ENCODE data around the gene PUSL1. TPM values are rescaled to one million over a fixed set of nuclear protein-coding genes. Genes with fewer than 3 reads are reported as not detected.

The PUSL1 gene
- 28.5 and 31.3 TPM in 2 replicates for total RNA-seq (2021)
- percentile 47 among the genes with signal in this experiment for Bru-seq, nascent RNA
- percentile 51 among the genes with signal in this experiment for BruChase-seq, experiment 1, labeled RNA remaining after a 2-hour chase
- percentile 59 among the genes with signal in this experiment for BruChase-seq, experiment 2, labeled RNA remaining after a 6-hour chase
- long read RNA-seq, transcript PUSL1-201 (8 exons, 1,287 nt): major isoform, 12 of 35 reads
- long read RNA-seq, partial matches to known transcripts: 6 of 35 reads
- long read RNA-seq, other reads (novel, unspliced or antisense): 17 of 35 reads

GRCh38 chr1:1307923-1308755 is at the start of gene PUSL1, which contains the start of gene ACAP3:
Gene PUSL1 (plus strand): TSS chr1:1308597. CDS start chr1:1308644, 47 bp downstream.
Gene ACAP3 (minus strand): TSS chr1:1307930. CDS start chr1:1307815, 115 bp downstream.
- no peaks in the 10 kb centered on the region for H3K27me3 ChIP-seq (replicated peaks; ENCODE audit: insufficient read depth, low read depth, low read length, poor library complexity)
- H3K9me3 ChIP-seq (ENCODE audit: low read depth, low read length, poor library complexity, severe bottlenecking): no peaks in the 10 kb centered on the region
- no TSS peak for BruUV-seq (replicated peaks)
- ChIA-PET POLR2A (ENCODE audit: low non-redundant PET) (no interaction called here), CTCF (no interaction called here)
- H3K4me1 ChIP-seq (ENCODE audit: insufficient read depth, low read length, poor library complexity, severe bottlenecking): peaks cover 39% of the 10 kb centered on the region
- intact Hi-C loops (cut with micrococcal nuclease; ENCODE audit: unreplicated experiment): loop anchor here (5.0 to 10.0 kb wide), 2 partner anchors 186 to 283 kb away; partner anchors contain the start of gene AGRN
- H3K27ac ChIP-seq (ENCODE audit: low read depth, low read length, poor library complexity, severe bottlenecking): peak within 1 kb of the TSS; percentile 96
- DNase-seq (ENCODE audit: low spot score): peak; percentile 96
- peaks cover 15% of the 10 kb centered on the region for H3K36me3 ChIP-seq (ENCODE audit: insufficient read depth, low read length, poor library complexity, severe bottlenecking)
- H3K4me3 ChIP-seq (ENCODE audit: low read depth, low read length, poor library complexity, severe bottlenecking): peak within 1 kb of the TSS; percentile 88
- TF ChIP-seq EZH2 (IDR thresholded peaks at IDR 0.05; ENCODE audit: borderline replicate concordance, low read depth, low read length, poor library complexity, severe bottlenecking) (no peak), CTCF (conservative IDR thresholded peaks at IDR 0.05; ENCODE audit: low read depth, low read length) (no peak)

- Histone ChIP-seq H3K4me3 (ENCODE audit: low read depth, low read length, poor library complexity, severe bottlenecking) (no peak overlapping the region), H3K9me3 (ENCODE audit: low read depth, low read length, poor library complexity, severe bottlenecking) (no peaks in the 10 kb centered on the region), H3K27ac (ENCODE audit: low read depth, low read length, poor library complexity, severe bottlenecking) (no peak overlapping the region), H3K4me1 (ENCODE audit: insufficient read depth, low read length, poor library complexity, severe bottlenecking) (no peaks in the 10 kb centered on the region), H3K36me3 (ENCODE audit: insufficient read depth, low read length, poor library complexity, severe bottlenecking) (peaks cover 51% of the 10 kb centered on the region), H3K27me3 (replicated peaks; ENCODE audit: insufficient read depth, low read depth, low read length, poor library complexity) (no peaks in the 10 kb centered on the region)
- no peak for TF ChIP-seq EZH2 (IDR thresholded peaks at IDR 0.05; ENCODE audit: borderline replicate concordance, low read depth, low read length, poor library complexity, severe bottlenecking)
- no peak for TF ChIP-seq CTCF (conservative IDR thresholded peaks at IDR 0.05; ENCODE audit: low read depth, low read length)
- BruUV-seq (replicated peaks): no TSS peak
- ChIA-PET POLR2A (ENCODE audit: low non-redundant PET) (no interaction called here), CTCF (no interaction called here)
- DNase-seq (ENCODE audit: low spot score): no peak
- intact Hi-C loops (cut with micrococcal nuclease; ENCODE audit: unreplicated experiment): no loop called here
These were observed 49.3 kb upstream of the PUSL1 start for GRCh38 chr1:1259119-1259488.

GRCh38 chr1:1259540-1259939 is 48.9 kb upstream of the PUSL1 start:
- BruUV-seq (replicated peaks): no TSS peak

More at GRCh38 chr1:1259540-1259939, 48.9 kb upstream of the PUSL1 start:
- intact Hi-C loops (cut with micrococcal nuclease; ENCODE audit: unreplicated experiment): no loop called here
- no peak for DNase-seq (ENCODE audit: low spot score)
- POLR2A ChIA-PET (ENCODE audit: low non-redundant PET): no interaction called here
- CTCF ChIA-PET: no interaction called here
- Histone ChIP-seq H3K27ac (ENCODE audit: low read depth, low read length, poor library complexity, severe bottlenecking) (no peak overlapping the region), H3K4me3 (ENCODE audit: low read depth, low read length, poor library complexity, severe bottlenecking) (no peak overlapping the region), H3K27me3 (replicated peaks; ENCODE audit: insufficient read depth, low read depth, low read length, poor library complexity) (no peaks in the 10 kb centered on the region), H3K4me1 (ENCODE audit: insufficient read depth, low read length, poor library complexity, severe bottlenecking) (no peaks in the 10 kb centered on the region), H3K36me3 (ENCODE audit: insufficient read depth, low read length, poor library complexity, severe bottlenecking) (peaks cover 49% of the 10 kb centered on the region), H3K9me3 (ENCODE audit: low read depth, low read length, poor library complexity, severe bottlenecking) (no peaks in the 10 kb centered on the region)
- TF ChIP-seq EZH2 (IDR thresholded peaks at IDR 0.05; ENCODE audit: borderline replicate concordance, low read depth, low read length, poor library complexity, severe bottlenecking) (no peak), CTCF (conservative IDR thresholded peaks at IDR 0.05; ENCODE audit: low read depth, low read length) (no peak)
